ENCODE results near the gene GRM4.

The GRM4 gene

DNA sequence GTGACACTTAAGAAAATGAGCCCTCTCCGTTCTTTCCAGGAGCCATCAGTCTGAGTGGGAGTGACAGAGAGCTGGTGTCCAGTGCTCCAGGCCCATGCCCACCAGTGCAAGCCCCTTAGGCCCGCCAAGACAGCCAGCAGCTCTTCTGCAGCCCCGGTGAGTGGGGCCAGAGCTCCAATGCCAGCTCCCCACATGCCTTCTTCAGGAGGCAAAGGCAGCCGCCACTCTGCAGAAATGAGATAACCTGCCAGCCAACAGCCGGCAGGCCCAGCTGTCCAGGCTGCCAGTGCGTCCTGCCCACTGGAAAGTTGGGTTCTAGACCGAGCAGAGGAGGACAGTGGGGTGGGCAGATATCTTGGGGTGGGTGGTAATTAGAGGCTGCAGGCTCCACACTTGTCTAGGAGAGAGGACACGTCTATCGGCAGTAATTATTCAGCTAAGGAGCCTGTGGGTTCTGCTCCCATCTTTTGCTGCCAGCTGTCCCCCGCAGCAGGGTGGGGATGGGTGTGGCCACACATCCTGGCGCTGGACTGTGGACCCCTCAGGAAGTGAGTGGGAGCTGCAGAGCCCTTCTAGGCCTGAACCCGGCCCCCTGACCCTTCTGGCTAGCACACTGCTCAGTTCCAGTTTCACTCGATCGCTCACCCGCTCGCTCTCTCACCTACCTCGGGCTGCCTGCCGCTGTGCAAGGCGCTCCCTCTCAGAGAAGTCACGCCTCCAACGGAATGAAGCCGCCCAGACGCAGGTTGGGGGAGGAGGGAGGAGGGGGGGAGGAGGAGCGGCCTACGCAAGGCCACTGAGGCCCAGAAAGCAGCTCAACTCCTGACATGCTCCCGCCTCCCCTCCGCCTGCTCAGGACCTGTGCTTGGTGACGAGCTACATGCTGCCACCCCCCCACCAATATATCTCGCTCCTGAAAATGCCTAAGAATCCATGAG is 3.6 kb downstream of the GRM4 start:
- no peak for DNase-seq

DNA sequence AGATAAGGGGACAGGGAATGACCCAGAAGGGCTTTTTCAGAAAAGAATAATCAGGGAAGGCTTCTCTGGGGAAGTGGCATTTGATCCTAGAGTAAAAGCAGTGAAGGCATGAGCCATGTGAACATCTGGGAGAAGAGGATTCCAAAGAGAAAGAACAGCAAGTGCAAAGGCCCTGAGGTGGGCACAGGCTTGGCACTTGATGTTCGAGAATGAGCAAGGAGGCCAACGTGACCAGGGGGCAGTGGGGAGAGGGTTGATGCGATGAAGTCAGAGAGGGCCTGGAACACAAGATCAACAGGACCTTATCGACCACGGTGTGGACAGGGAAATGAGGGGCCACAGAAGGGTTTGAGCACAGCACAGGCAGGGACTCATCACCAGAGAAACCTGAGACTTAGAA is 5.8 kb downstream of the GRM4 start:
- DNase-seq: no peak

DNA sequence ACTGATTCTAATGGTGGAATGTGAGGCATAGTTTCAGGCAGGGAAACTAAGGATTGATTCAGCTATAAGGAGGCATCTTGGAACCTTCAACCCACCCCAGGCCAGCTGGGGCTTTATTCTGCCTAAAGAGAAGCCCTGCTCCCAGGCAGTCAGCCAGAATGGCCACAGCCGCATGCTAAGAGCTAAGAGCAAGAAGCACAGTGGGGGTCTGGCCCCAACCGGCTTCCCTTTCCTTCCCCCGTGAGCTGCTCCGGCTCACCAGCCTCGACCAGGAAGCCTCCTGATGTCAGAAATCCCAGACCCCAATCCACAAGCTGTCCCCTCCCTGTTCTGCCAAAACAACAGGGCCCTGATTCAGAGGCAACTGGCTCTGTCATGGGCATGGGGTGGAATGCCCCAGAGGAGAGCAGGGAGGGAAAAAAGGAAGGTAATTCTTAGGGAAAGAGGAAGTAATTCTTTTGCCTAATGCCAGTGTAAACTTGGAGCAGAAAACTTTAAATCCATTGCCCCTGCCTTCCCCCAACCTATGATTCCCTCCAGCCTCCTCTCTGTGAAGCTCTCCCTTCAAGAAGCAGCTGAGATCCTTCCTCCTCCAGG is 6.9 kb downstream of the GRM4 start:
- no peak for DNase-seq

DNA sequence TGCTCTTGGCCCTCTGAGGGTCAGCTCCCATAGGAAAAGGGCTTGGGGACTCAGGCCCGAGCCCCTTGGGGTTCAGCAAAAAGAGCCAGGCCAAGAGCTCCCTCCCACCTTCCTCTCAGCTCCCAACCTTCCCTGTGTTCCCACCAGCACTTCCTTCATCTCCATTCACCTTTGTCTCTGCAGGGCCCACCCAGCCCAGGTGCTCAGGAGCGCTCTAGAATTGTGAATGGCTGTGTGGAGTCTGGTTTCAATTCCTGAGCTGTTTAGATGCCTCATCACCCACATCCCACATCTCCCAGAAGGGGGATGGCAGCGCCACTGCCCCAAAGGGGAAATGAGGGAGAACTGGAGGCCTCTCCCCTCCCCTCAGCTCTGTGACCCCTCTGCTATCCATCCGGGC is 7.7 kb downstream of the GRM4 start:
- no peak for DNase-seq

DNA sequence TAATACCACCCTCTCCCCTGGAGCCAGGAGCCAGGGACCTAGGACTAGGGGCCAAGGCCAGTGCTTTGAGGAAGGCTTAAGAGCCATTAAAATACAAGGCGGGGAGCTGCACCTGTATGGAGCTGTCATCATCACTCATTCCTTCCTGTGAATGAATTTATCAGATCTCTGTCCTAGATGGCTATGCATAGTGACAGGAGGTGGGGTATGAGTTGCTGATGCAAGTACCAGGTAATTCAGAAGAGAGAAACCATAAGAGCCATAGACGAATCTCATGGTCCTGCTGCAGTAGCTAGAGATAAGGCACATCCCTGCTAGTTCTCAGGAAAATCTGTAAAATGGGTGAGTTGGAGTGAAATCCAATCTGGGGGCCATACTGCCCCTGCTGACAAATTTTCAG is 10.3 kb downstream of the GRM4 start:
- no peak for DNase-seq

DNA sequence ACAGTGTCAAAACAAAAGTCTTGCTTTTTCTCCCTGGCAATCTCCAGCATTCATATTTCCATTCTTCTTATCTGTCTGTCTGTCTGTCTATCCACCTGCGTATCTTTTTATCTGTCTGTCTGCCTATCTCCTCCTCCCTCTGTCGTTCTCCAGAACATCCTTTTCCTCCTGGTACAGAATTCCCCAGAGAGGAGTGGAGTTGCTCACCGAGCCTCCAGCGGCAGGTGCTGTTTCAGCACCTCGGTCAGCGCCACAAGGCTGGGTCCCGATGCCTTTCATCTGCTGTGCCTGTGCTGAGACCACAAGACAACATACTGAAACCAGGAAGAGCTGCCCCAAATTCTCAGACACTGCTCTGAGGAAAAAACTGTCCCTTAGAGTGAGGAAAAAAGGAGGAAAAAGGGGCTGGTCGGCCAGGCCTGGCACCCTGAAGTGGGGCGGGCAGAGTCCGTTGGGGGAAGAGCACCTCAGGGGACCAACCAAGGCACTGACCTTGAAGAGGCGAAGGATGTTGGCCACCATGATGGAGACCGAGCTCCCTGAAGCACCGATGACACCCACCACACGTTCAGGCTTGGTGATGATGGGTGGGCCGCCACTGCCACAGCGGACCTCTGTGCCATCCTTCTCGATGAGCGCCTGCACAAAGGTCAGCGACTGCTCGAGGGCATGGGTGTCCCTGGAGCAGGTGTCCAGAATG is 13.3 kb downstream of the GRM4 start:
- no peak for DNase-seq

DNA sequence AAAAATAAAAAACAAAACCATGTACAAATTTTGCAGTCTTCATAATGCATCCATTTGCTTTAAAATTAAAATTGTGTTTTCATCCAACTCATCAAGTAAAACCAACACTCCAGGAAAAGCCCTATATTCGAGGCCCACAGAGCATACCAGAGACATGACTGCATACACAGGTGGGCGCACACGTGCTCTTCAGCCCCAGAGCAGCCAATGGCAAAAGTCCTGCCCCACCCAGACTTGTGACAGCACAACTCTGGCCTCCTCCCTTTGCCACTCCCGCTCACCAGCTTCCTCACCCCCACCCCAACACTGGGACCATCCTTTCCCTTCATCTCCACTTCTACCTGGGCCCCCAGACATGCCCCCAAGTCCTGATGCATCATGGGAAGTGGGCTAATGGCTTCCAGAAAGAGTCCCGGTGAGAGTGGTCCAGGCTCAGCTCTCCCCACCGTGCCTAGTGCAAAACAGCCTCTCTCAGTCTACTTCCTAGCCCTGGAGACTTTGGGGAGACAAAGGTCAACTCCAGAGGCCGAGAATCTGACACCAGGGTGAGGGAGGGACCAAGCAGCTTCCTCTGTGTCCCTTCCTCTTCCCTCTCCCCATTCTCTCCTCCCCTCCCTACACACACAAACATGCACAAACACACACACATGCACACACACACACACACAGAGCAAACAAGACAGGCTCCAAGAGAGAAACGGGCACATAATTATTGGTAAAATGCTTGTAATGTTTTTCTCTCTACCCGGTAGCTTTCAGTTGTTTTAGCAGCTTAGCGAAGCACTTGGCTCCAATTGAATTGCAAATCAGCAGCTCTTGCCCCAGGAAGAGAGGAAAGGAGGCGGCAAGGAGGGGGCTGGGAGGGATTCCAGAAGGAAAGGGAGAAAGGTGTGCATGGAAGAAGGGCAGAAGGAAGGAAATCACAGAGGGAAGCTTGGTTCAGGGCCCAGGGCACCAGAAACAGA is 14.3 kb downstream of the GRM4 start:
- no peak for DNase-seq

DNA sequence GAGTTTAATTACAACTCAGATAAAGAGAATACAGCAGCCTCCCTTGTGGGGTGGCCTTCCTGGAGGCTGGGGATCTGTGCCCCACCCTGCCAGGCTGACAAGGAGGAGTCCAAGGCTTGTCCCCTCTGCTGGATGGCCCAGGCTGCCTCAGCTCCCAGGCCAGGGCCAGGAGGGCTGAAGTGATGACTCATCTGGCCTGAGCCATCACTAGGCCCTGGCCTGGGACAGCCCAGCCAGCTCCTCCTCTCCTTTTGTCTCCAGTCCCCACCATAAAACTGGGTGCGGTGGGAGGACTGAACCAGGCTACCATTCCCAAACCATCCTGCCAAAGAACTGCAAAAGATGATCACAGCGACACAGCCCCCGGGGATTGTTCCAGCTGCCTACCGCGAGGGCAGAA is 15.0 kb downstream of the GRM4 start:
- no peak for DNase-seq

DNA sequence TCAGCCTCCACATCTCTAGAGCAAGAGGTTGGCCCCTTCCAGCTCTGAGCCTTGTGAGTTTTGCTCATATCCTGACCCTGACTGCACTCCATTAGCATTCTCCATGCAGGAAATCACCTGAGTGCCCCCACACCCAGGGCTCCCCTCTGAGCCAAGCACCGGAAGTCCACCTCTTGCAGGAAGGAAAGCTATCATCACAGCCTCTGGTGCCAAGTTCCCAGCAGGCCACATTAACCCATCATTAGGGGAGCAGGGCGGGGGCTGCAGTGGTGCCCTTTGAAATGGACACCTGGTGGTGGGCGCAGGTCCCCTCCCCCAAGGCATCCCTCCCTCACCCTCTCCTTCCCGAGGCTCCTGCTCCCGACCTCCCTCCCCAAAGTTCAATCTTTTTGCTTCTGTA is 16.1 kb downstream of the GRM4 start:
- no peak for DNase-seq

DNA sequence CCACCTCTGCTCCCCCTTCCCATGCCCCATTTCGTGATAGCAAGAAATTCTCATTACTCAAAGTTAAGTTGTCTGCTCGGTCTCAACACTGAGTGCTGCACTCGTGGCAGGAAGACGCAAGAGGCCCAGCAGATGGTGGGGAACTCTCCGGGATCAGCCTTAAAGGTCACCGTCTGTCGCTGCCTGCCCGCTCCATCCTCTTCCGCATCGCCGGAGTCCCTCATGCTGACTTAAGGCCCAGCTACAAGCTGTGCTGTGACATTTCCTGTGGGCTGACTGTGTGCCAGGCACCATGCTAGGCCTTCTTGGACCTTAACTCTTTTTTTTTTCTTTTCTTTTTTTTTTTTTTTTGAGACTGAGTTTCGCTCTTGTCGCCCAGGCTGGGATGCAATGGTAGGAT is 17.8 kb downstream of the GRM4 start:
- DNase-seq: no peak

DNA sequence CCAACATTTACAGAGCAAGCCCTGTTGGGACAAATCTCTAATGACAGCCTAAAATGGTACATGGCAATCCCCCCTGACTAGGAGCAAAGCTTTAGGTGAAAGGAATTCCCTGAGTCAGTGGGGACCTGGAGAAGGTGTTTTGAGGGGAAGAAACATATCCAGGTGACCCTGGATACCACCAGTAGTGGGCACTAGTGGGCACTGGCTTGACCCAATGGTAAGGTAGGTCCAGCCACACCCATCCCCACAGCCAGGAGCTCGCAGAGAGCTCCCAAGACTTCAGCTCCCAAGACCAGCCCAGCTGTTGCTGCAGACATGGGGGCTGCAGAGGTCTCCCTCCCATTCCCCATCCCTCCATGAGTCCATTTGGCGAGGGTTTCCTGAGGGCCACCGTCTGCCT is 19.5 kb downstream of the GRM4 start:
- no peak for DNase-seq

DNA sequence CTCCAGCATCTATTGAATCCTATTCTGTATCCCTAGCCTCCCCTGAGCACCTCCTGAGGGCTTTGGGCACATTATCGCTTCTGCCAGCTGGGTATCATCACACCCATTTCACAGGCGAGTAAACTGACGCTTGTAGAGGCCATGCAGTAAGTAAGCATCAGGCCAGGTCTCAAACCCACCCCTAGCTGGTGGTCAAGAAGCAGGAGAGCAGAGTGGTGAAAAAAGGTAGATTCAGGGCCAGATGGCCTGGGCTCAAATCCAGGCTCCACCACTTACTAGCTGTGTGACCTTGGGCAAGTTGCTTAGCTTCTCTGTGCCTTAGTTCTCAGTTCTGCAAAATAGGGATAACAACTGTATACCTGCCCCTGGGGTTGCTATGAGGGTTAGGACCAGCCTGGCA is 19.9 kb downstream of the GRM4 start:
- DNase-seq: no peak

DNA sequence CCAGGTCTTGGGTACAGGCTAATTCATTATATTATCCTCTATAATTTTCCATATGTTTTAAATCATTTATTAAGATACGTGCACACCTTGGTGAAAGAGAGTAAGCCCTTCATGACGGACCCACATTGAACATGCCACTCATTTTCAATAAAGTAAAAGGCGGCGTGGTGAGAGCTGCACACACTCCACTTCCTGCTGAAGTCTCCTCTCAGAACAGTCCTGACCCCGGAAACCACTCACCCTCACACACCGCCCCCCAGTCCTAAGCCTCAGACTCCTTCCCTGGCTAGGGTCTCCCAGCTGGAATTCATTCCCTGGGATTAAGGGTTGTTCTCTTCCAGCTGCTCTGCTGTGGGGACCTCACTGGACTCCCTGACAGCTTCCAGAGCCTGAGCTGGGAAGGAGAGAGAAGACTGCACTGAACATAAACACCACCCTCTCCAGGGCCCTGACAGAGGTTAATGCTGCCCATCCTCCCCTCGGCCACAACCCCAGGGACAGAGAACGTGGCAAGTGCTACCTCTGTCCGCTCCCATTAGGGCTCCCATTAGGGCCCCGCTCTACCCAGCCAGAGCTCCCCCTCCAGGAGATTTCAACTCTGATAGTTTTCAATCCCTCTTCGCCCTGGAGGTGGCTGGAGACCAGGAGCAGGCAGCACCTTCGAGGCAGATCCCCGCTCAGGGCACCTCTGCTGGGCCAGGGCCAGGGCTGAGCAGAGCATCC is 24.8 kb downstream of the GRM4 start:
- DNase-seq: no peak

DNA sequence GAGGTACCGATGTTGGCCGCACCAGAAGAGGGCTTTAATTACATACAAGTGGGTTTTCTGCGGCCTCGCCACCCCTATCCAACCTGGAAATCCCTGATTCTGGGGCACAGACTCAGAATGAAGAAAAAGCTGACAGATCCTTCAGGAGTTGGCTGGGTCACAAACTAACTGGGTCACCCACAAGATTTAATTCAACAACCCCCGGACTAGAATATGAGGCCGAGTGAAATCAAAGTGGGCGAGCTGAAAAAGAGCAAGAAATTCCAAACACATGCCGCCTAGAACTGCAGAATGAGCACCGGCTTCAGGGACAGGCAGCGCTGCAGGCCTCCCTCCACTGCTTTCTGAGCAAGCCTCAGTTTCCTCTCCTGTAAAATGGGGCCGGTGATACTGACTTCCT is 30.0 kb downstream of the GRM4 start:
- DNase-seq: no peak

DNA sequence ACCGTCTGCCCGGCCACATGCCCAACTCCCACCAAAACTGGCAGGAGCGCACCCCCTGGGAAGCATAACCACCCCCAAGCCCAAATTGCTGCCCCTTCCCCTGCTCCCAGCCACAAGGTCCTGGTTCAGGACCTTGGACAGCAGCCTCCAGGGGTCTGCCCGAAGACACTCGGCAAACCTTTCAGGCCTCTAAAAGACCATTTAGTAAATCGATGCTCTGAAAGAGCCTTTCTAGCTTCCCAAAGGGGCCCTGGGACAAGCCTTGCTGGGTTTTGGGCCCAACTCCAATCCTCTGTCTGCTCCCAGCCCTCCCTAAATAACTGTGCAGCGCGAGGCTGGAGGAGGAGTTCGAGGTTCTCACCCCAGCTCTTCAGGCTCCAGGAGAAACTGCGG is 30.5 kb downstream of the GRM4 start:
- peak; percentile 59 for DNase-seq

DNA sequence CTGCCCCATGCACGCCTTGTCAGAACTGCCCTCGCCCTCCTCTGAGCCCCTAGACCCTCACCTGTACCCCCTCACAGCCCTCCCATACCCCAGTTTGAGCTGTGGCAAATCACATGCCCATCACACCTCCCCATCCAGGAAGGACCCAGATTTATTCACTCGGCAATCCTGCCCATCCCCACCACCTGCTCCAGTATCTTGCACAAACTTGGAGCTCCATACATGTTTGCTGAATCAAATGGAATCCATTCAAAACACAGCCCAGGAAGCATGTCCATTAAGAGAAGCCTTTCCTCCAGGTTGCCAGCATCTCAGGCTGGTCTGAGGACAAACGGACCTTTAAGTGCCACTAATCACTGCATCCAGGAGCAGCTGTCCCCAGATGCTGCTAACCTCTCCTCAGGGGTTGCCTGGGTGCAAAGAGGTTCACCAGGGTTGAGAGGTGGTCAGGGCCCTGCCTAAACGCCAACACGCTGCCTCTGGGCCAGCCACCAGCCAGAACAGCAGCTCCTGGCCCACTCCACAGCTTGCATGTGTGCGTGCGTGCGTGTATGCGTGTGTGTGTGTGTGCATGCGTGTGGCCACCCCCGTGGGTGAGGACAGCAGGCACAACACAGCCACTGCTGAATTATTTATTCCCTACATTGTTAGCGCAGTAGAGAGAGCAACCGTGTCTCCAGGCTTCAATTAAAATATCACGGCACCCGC is 31.0 kb downstream of the GRM4 start:
- DNase-seq: no peak

DNA sequence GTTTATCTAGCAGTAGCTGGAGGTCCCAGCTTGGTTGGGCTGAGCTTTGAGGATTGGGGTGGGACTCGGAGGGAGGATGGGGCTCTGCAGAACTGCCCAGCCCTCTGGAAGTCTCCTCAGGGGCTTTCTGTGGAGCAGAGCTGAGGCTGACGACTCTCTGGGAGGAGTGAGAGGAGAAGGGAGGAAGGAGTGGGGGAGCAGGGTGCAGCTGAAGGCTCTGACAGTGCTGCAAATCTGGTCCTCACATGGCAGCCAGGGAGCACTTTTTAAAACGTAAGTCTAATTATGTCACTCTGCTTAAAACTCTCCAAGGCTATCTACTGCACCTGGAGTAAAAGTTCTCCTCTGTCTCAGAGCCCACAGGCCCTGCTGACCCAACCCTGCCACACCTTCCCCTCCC is 32.4 kb downstream of the GRM4 start:
- DNase-seq: no peak

DNA sequence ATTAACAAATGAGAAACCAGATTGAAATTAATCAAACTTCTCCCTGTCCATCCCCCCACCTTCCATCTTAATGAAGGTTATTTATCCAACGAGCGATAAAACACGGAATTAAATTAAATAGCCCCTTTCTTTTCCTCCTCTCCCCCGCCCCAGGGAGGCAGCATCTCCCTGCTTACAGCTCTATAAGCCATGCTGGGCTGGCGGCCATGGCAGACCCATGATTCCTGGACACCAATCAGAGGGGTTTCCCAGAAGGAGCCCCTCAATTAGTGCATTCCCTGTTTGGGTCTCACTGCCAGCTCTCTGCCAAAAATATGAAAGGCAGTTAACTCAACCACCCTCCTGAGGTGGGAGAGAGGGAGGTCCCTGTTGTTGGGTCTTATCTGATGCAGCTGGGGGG is 33.8 kb downstream of the GRM4 start:
- no peak for DNase-seq

DNA sequence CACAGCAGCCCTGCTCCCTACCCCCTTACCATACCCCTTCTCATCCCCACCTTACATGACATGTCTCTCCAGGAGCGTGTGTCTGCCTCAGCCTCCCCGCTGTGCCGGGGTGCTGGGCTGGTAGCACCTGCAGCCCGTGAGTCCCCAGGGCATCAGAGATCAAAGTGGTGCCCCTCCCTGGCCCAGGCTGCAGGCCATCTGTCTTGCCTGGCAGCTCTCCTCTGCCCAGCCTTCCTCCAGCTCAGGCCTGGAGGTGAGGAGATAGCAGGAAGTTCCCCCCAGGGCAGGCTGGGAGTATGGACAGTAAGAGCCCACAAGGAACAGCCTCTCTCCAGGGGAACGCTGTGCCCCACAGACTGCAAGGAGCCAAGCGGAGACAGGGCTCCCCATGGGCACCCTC is 35.3 kb downstream of the GRM4 start:
- DNase-seq: no peak

DNA sequence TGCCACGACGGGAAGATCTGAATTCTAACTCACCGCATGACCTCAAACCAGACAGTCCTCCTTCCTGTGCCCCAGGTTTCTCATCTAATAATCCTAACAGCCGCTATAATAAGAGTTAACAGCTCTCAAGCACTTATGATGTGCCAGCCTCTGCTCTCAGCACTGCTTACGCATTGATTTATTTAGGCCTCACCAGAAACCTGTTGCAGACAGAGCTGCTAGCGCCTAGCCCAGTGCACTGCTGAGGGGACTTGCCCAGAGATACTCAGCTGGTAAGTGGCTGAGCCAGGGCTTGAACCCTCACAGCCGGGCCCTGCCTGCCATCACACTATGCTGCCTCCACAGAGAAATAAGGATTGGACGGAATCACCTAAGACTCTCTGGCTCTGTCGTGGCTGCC is 37.7 kb downstream of the GRM4 start:
- no peak for DNase-seq

DNA sequence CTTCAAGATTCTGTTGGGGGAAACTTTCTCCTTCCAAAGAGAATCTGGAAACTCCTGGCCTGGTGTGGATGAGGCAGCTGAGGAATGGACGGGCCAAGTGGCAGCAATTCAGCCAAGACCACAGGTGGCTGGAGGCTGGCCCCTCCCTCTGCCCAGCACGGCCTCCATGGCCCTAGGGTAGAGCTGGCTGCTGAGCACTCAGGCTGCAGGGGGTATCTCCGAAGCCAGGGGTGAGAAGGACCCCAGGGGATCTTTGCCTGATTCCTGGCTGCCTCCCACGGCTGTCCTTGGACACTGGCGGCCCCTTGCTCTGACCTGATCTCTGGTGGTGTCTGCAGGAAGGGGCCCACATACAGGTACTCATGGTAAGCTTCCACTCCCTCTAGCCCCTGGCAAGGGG is 39.0 kb downstream of the GRM4 start:
- DNase-seq: no peak

DNA sequence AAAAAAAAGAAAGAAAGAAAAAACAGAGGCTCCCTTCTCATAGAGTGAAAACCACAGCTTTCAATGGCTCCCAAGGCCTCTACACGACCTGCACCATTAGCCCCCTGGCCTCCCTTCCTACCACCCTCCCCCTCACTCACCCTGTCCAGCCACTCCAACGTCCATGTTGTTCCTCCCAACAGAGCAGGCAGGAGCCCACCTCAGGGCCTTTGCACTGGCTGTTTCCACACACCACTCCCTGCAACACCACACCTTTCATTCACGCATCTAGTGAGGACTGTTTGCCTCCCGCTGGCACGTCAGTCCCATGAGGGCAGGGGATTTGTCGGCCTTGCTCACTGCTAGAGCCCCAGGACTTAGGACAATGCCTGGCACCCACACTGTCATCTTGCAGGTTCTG is 39.5 kb downstream of the GRM4 start:
- no peak for DNase-seq

All from left hindlimb (tissue), 1 donor.